Liver (tissue), 9 donors: ENCODE results near the gene ARFGAP2. TPM values are rescaled to one million over a fixed set of nuclear protein-coding genes. Genes with fewer than 3 reads are reported as not detected.

Experiments used
- DNase-seq: peaks from one replicate; pipeline ENCODE4 v3.0.0-alpha.2; 2017; ENCODE audit warnings: low spot score
- H3K27ac ChIP-seq, 2 donors: one replicate each; pipeline ENCODE4 v1.7.0; 2013; ENCODE audit warnings: inconsistent platforms in 2 of 2, low read length in 2 of 2, control low read depth in 1 of 2, low read depth in 1 of 2, mild to moderate bottlenecking in 1 of 2
- H3K27me3 ChIP-seq, 4 donors: one replicate each; pipeline versions ENCODE4 v1.6.1 to v1.7.0; 2013; ENCODE audit warnings: low read length in 3 of 4, inconsistent platforms in 1 of 4, mild to moderate bottlenecking in 1 of 4, moderate library complexity in 1 of 4; ENCODE audit not compliant: control insufficient read depth in 4 of 4, insufficient read depth in 4 of 4
- H3K36me3 ChIP-seq, 4 donors: one replicate each; pipeline versions ENCODE4 v1.6.1 to v1.7.0; 2013; ENCODE audit warnings: low read length in 3 of 4, mild to moderate bottlenecking in 3 of 4, low read depth in 1 of 4, moderate library complexity in 1 of 4; ENCODE audit not compliant: control insufficient read depth in 4 of 4, insufficient read depth in 3 of 4
- H3K4me1 ChIP-seq, 4 donors: one replicate each; pipeline versions ENCODE4 v1.6.1 to v1.7.0; 2013; ENCODE audit warnings: low read length in 3 of 4, mild to moderate bottlenecking in 3 of 4, moderate library complexity in 1 of 4; ENCODE audit not compliant: control insufficient read depth in 4 of 4, insufficient read depth in 4 of 4
- H3K4me3 ChIP-seq, 3 donors: one replicate each; pipeline versions ENCODE4 v1.6.1 to v1.7.0; 2013; ENCODE audit warnings: low read length in 3 of 3, control low read depth in 1 of 3, low read depth in 1 of 3, mild to moderate bottlenecking in 1 of 3
- H3K9ac ChIP-seq, 2 donors: one replicate each; pipeline ENCODE4 v1.7.0; 2013; ENCODE audit warnings: low read length in 2 of 2, mild to moderate bottlenecking in 2 of 2, moderate library complexity in 2 of 2, control low read depth in 1 of 2, low read depth in 1 of 2
- H3K9me3 ChIP-seq, 4 donors: one replicate each; pipeline versions ENCODE4 v1.6.1 to v1.7.0; 2013; ENCODE audit warnings: low read length in 3 of 4; ENCODE audit not compliant: control insufficient read depth in 4 of 4
- ATF3 ChIP-seq: IDR thresholded peaks from 2 replicates; pipeline ENCODE4 v1.6.1; 2016; ENCODE audit warnings: antibody characterized with exemption
- CTCF ChIP-seq: fragments of 150-350 bp; IDR thresholded peaks from 2 replicates; pipeline ENCODE4 v1.5.1; 2017; ENCODE audit warnings: improper control_type of control experiment, low read depth, low read length; ENCODE audit not compliant: missing input control
- FOXA1 ChIP-seq: IDR thresholded peaks from 2 replicates; pipeline ENCODE4 v1.6.1; 2016; ENCODE audit warnings: antibody characterized with exemption
- FOXA2 ChIP-seq: IDR thresholded peaks from 2 replicates; pipeline ENCODE4 v1.6.1; 2016; ENCODE audit warnings: antibody characterized with exemption
- GABPA ChIP-seq, 2 donors: IDR thresholded peaks in 1 of 2; conservative IDR thresholded peaks in 1 of 2; 2 replicates each; pipeline ENCODE4 v1.6.1; 2016; ENCODE audit warnings: antibody characterized with exemption in 2 of 2, mild to moderate bottlenecking in 1 of 2, moderate library complexity in 1 of 2
- HNF4G ChIP-seq: IDR thresholded peaks from 2 replicates; pipeline ENCODE4 v1.6.1; 2016; ENCODE audit warnings: antibody characterized with exemption
- MAX ChIP-seq: IDR thresholded peaks from 2 replicates; pipeline ENCODE4 v1.6.1; 2016; ENCODE audit warnings: antibody characterized with exemption
- NR2F2 ChIP-seq: IDR thresholded peaks from 2 replicates; pipeline ENCODE4 v1.6.1; 2016; ENCODE audit warnings: antibody characterized with exemption
- RAD21 ChIP-seq, 2 donors: IDR thresholded peaks; 2 replicates each; pipeline ENCODE4 v1.6.1; 2016; ENCODE audit warnings: antibody characterized with exemption in 2 of 2, mild to moderate bottlenecking in 2 of 2
- REST ChIP-seq: IDR thresholded peaks from 2 replicates; pipeline ENCODE4 v1.6.1; 2016; ENCODE audit warnings: antibody characterized with exemption, mild to moderate bottlenecking
- RXRA ChIP-seq, 2 donors: IDR thresholded peaks; 2 replicates each; pipeline ENCODE4 v1.6.1; 2017 to 2018; ENCODE audit warnings: antibody characterized with exemption in 2 of 2, mild to moderate bottlenecking in 1 of 2
- SP1 ChIP-seq: IDR thresholded peaks from 2 replicates; pipeline ENCODE4 v1.6.1; 2018; ENCODE audit warnings: antibody characterized with exemption, mild to moderate bottlenecking
- TAF1 ChIP-seq: conservative IDR thresholded peaks from 2 replicates; pipeline ENCODE4 v1.6.1; 2016; ENCODE audit warnings: antibody characterized with exemption, mild to moderate bottlenecking
- YY1 ChIP-seq: IDR thresholded peaks from 2 replicates; pipeline ENCODE4 v1.6.1; 2016; ENCODE audit warnings: antibody characterized with exemption, mild to moderate bottlenecking
- ZBTB33 ChIP-seq: IDR thresholded peaks from 2 replicates; pipeline ENCODE4 v1.6.1; 2016; ENCODE audit warnings: antibody characterized with exemption
- WGBS: extraction: QIAGEN DNeasy Blood & Tissue Kit; methylation state at CpG from one replicate; pipeline ENCODE4 v1.1.7; 2013; 5-methylcytosine and 5-hydroxymethylcytosine counted together
- polyA plus RNA-seq, 2 donors: library from polyadenylated mRNA; stranded (reverse) in 1 of 2; unstranded in 1 of 2; fragments of 200-250 nt in 1 of 2; fragments of >200 nt in 1 of 2; fragmentation: Nextera tagmentation in 1 of 2; extraction: Ambion mirVana in 1 of 2; gene quantifications; one replicate each; pipeline versions ENCODE4 v1.2.1 to v1.2.3, GENCODE V29; 2013 to 2015
- total RNA-seq, 2 donors: library from RNA; depleted of rRNA; stranded (reverse); fragments of >200 nt; gene quantifications; one replicate each; pipeline ENCODE4 v1.2.3, GENCODE V29; 2014
- donor health status: healthy.
- donor health status: healthy.
- donor health status: healthy.
- donor health status: healthy.
- donor health status: healthy.

The ARFGAP2 gene
- total and polyA plus RNA-seq, 4 donors = 37.3 to 163 (median 53.0) TPM

GRCh38 chr11:47136327-47136726 is 40.4 kb downstream of the ARFGAP2 start (continued):
- TF ChIP-seq REST (no peak), GABPA (IDR thresholded peaks at IDR 0.05 in 1 of 2, conservative IDR thresholded peaks at IDR 0.05 in 1 of 2) (no peak), RAD21 (IDR thresholded peaks at IDR 0.05) (no peak), SP1 (no peak), TAF1 (no peak)

GRCh38 chr11:47132981-47133380 is 43.7 kb downstream of the ARFGAP2 start:
- H3K36me3 ChIP-seq = no peaks in the 10 kb centered on the region
- no peak for DNase-seq

GRCh38 chr11:47132490-47132889 is 44.2 kb downstream of the ARFGAP2 start:
- no peaks in the 10 kb centered on the region for H3K9me3 ChIP-seq
- no peaks in the 10 kb centered on the region for H3K4me1 ChIP-seq
- H3K36me3 ChIP-seq = no peaks in the 10 kb centered on the region
- no peaks in the 10 kb centered on the region for H3K27me3 ChIP-seq
- H3K4me3 ChIP-seq = no peak overlapping the region
- no peak overlapping the region for H3K9ac ChIP-seq
- DNase-seq = no peak
- H3K27ac ChIP-seq = no peak overlapping the region
- TF ChIP-seq ZBTB33 = no peak
- no peak for TF ChIP-seq FOXA1
- no peak for TF ChIP-seq REST
- no peak for TF ChIP-seq MAX
- no peak for TF ChIP-seq RAD21 (IDR thresholded peaks at IDR 0.05)
- TF ChIP-seq RXRA (IDR thresholded peaks at IDR 0.05) = no peak
- TF ChIP-seq SP1 = no peak
- no peak for TF ChIP-seq HNF4G
- TF ChIP-seq NR2F2 = no peak
- no peak for TF ChIP-seq ATF3

More at GRCh38 chr11:47132981-47133380, 43.7 kb downstream of the ARFGAP2 start:
- Histone ChIP-seq H3K27ac (no peak overlapping the region), H3K9ac (no peak overlapping the region), H3K4me3 (no peak overlapping the region), H3K27me3 (no peaks in the 10 kb centered on the region), H3K4me1 (no peaks in the 10 kb centered on the region), H3K9me3 (no peaks in the 10 kb centered on the region)
- 81% methylated on average over 1 of the region's 1 CpG for WGBS
- TF ChIP-seq CTCF (no peak), RAD21 (IDR thresholded peaks at IDR 0.05) (no peak), HNF4G (no peak), RXRA (IDR thresholded peaks at IDR 0.05) (no peak), TAF1 (no peak), GABPA (IDR thresholded peaks at IDR 0.05 in 1 of 2, conservative IDR thresholded peaks at IDR 0.05 in 1 of 2) (no peak), FOXA2 (no peak), YY1 (no peak), FOXA1 (no peak)
